Measurements from ENCODE around the gene BANF1. TPM values are rescaled to one million over a fixed set of nuclear protein-coding genes. Genes with fewer than 3 reads are reported as not detected.
A peak's percentile ranks its signal among the peaks of the same experiment; 100 is the strongest.

The BANF1 gene
- total and polyA plus RNA-seq, 10 of the 15 experiments (the other 5 are each of a cell fraction or from before 2014, with no cell fraction given) = 99.0 to 574 (median 297) TPM

DNA sequence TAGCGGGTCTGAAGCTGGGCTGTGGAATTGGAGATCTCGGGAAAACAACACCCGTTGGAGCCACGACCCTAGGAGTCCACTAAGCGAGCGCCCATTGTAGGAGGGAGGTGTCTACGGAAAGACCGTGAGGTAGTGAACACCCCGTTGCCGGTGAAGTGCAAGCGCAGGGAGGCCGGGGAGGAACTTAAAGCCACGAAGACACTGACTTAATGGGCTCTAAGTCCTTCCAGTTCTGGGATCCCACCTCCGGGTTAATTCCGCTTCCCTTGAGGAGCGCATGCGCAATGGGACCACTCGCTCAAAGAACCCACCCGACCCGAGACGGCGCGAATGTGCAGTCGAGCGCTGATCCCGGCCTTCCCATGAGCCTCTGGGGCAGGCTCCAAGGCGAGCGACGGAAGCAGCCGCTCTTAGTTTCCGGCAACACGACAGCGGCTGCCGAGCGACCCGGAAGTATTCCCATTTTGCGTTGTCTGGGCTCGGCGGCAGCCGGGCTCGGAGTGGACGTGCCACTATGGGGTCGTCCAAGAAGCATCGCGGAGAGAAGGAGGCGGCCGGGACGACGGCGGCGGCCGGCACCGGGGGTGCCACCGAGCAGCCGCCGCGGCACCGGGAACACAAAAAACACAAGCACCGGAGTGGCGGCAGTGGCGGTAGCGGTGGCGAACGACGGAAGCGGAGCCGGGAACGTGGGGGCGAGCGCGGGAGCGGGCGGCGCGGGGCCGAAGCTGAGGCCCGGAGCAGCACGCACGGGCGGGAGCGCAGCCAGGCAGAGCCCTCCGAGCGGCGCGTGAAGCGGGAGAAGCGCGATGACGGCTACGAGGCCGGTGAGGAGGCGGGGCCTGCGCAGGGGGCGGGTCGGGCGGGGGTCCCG is 40.8 kb upstream of the BANF1 start, which contains the start of gene SART1 (continued):
- TF ChIP-seq RB1 (IDR thresholded peaks at IDR 0.05; ENCODE audit: borderline replicate concordance) (peak; percentile 83; the same call in 1 of the 2 replicates), ZZZ3 (IDR thresholded peaks at IDR 0.05; ENCODE audit: control insufficient read depth, insufficient read length, low read depth) (no peak), CREB1 (IDR thresholded peaks at IDR 0.05; ENCODE audit: low read depth) (peak; percentile 76), NR2C1 (IDR thresholded peaks at IDR 0.05) (peak; percentile 98), MXI1 (IDR thresholded peaks at IDR 0.05; ENCODE audit: low read depth, low read length) (peak; percentile 70), PAX5 (IDR thresholded peaks at IDR 0.05; ENCODE audit: borderline replicate concordance, low read depth, low read length) (peak; percentile 59; the same call in 1 of the 2 replicates), GABPA (IDR thresholded peaks at IDR 0.05; ENCODE audit: low read depth) (peak; percentile 99), ZNF274 (IDR thresholded peaks at IDR 0.05; ENCODE audit: insufficient read depth, insufficient read length) (no peak), SMC3 (IDR thresholded peaks at IDR 0.05; ENCODE audit: borderline replicate concordance, low read length) (no peak), FOXM1 (IDR thresholded peaks at IDR 0.05; ENCODE audit: low read depth, low read length) (no peak), NR2F1 (conservative IDR thresholded peaks at IDR 0.05) (0 out of 2 replicates have a peak, but pooled peaks have one; percentile 25), HCFC1 (IDR thresholded peaks at IDR 0.05; ENCODE audit: low read length) (peak; percentile 84), LARP7 (IDR thresholded peaks at IDR 0.05) (peak; percentile 80), RFX5 (IDR thresholded peaks at IDR 0.05; ENCODE audit: low read depth, low read length) (no peak), IKZF1 (conservative IDR thresholded peaks at IDR 0.05) (peak; percentile 97), BHLHE40 (IDR thresholded peaks at IDR 0.05; ENCODE audit: borderline replicate concordance in 1 of 2, low read depth in 2 of 2, low read length in 1 of 2) (peak; percentile 44 to 59; a peak in 2 of 4 replicates), JUND (IDR thresholded peaks at IDR 0.05; ENCODE audit: low read depth, low read length) (no peak)
- TF ChIP-seq, protein P1, sequence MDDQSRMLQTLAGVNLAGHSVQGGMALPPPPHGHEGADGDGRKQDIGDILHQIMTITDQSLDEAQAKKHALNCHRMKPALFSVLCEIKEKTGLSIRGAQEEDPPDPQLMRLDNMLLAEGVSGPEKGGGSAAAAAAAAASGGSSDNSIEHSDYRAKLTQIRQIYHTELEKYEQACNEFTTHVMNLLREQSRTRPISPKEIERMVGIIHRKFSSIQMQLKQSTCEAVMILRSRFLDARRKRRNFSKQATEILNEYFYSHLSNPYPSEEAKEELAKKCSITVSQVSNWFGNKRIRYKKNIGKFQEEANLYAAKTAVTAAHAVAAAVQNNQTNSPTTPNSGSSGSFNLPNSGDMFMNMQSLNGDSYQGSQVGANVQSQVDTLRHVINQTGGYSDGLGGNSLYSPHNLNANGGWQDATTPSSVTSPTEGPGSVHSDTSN (IDR thresholded peaks at IDR 0.05; ENCODE audit: insufficient replicate concordance, low read depth, low read length) = no peak
- TF ChIP-seq, protein P2, sequence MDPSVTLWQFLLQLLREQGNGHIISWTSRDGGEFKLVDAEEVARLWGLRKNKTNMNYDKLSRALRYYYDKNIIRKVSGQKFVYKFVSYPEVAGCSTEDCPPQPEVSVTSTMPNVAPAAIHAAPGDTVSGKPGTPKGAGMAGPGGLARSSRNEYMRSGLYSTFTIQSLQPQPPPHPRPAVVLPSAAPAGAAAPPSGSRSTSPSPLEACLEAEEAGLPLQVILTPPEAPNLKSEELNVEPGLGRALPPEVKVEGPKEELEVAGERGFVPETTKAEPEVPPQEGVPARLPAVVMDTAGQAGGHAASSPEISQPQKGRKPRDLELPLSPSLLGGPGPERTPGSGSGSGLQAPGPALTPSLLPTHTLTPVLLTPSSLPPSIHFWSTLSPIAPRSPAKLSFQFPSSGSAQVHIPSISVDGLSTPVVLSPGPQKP (IDR thresholded peaks at IDR 0.05; ENCODE audit: low read depth, low read length) = peak; percentile 55; the same call in 1 of the 2 replicates
- TF ChIP-seq, protein P3, sequence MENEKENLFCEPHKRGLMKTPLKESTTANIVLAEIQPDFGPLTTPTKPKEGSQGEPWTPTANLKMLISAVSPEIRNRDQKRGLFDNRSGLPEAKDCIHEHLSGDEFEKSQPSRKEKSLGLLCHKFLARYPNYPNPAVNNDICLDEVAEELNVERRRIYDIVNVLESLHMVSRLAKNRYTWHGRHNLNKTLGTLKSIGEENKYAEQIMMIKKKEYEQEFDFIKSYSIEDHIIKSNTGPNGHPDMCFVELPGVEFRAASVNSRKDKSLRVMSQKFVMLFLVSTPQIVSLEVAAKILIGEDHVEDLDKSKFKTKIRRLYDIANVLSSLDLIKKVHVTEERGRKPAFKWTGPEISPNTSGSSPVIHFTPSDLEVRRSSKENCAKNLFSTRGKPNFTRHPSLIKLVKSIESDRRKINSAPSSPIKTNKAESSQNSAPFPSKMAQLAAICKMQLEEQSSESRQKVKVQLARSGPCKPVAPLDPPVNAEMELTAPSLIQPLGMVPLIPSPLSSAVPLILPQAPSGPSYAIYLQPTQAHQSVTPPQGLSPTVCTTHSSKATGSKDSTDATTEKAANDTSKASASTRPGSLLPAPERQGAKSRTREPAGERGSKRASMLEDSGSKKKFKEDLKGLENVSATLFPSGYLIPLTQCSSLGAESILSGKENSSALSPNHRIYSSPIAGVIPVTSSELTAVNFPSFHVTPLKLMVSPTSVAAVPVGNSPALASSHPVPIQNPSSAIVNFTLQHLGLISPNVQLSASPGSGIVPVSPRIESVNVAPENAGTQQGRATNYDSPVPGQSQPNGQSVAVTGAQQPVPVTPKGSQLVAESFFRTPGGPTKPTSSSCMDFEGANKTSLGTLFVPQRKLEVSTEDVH (IDR thresholded peaks at IDR 0.05; ENCODE audit: low read depth, partially characterized antibody) = peak; percentile 87
- TF ChIP-seq, protein P4, sequence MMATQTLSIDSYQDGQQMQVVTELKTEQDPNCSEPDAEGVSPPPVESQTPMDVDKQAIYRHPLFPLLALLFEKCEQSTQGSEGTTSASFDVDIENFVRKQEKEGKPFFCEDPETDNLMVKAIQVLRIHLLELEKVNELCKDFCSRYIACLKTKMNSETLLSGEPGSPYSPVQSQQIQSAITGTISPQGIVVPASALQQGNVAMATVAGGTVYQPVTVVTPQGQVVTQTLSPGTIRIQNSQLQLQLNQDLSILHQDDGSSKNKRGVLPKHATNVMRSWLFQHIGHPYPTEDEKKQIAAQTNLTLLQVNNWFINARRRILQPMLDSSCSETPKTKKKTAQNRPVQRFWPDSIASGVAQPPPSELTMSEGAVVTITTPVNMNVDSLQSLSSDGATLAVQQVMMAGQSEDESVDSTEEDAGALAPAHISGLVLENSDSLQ (IDR thresholded peaks at IDR 0.05) = peak; percentile 51; the same call in 1 of the 2 replicates
- TF ChIP-seq, protein P5, sequence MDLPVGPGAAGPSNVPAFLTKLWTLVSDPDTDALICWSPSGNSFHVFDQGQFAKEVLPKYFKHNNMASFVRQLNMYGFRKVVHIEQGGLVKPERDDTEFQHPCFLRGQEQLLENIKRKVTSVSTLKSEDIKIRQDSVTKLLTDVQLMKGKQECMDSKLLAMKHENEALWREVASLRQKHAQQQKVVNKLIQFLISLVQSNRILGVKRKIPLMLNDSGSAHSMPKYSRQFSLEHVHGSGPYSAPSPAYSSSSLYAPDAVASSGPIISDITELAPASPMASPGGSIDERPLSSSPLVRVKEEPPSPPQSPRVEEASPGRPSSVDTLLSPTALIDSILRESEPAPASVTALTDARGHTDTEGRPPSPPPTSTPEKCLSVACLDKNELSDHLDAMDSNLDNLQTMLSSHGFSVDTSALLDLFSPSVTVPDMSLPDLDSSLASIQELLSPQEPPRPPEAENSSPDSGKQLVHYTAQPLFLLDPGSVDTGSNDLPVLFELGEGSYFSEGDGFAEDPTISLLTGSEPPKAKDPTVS (IDR thresholded peaks at IDR 0.05; ENCODE audit: low read depth, low read length) = 0 out of 2 replicates have a peak, but pooled peaks have one; percentile 13
